ENCODE results near the gene RAI1.

Gene RAI1

GRCh38 chr17:17787568-17787967, 106.3 kb downstream of the RAI1 start:
- no peak for DNase-seq (ENCODE audit: low read depth)

- DNase-seq (ENCODE audit: low read depth): no peak
These were observed 107.7 kb downstream of the RAI1 start for GRCh38 chr17:17788967-17789366.

GRCh38 chr17:17789410-17789809, 108.2 kb downstream of the RAI1 start:
- DNase-seq (ENCODE audit: low read depth): no peak

GRCh38 chr17:17789828-17790636, 108.8 kb downstream of the RAI1 start:
- DNase-seq (ENCODE audit: low read depth): no peak

- no peak for DNase-seq (ENCODE audit: low read depth)
These were observed 109.6 kb downstream of the RAI1 start for GRCh38 chr17:17790637-17791464.

- DNase-seq (ENCODE audit: low read depth): no peak
These were observed 110.8 kb downstream of the RAI1 start for GRCh38 chr17:17792037-17792550.

GRCh38 chr17:17792551-17793377, 111.5 kb downstream of the RAI1 start:
- DNase-seq (ENCODE audit: low read depth): no peak

GRCh38 chr17:17793378-17794214, 112.3 kb downstream of the RAI1 start:
- DNase-seq (ENCODE audit: low read depth): no peak

- no peak for DNase-seq (ENCODE audit: low read depth)
These were observed 113.1 kb downstream of the RAI1 start for GRCh38 chr17:17794382-17794781.

GRCh38 chr17:17795296-17795695, 114.0 kb downstream of the RAI1 start:
- DNase-seq (ENCODE audit: low read depth): no peak

GRCh38 chr17:17795946-17796786, 114.9 kb downstream of the RAI1 start:
- no peak for DNase-seq (ENCODE audit: low read depth)

GRCh38 chr17:17796787-17797061, 115.5 kb downstream of the RAI1 start:
- no peak for DNase-seq (ENCODE audit: low read depth)

GRCh38 chr17:17797119-17797809, 116.0 kb downstream of the RAI1 start:
- no peak for DNase-seq (ENCODE audit: low read depth)

- no peak for DNase-seq (ENCODE audit: low read depth)
These were observed 116.8 kb downstream of the RAI1 start for GRCh38 chr17:17798010-17798556.

- no peak for DNase-seq (ENCODE audit: low read depth)
These were observed 117.5 kb downstream of the RAI1 start for GRCh38 chr17:17798573-17799255.

- no peak for DNase-seq (ENCODE audit: low read depth)
These were observed 119.3 kb downstream of the RAI1 start for GRCh38 chr17:17800504-17801021.

GRCh38 chr17:17801800-17802481, 120.7 kb downstream of the RAI1 start:
- DNase-seq (ENCODE audit: low read depth): no peak

GRCh38 chr17:17804007-17804406, 122.7 kb downstream of the RAI1 start:
- no peak for DNase-seq (ENCODE audit: low read depth)

All from fibroblast of gingiva (primary cell).